ENCODE results near the gene NEK3.

Gene NEK3

GRCh38 chr13:52161181-52161646, 1.8 kb upstream of the NEK3 start:
- in situ Hi-C loops (cut with MboI; ENCODE audit: low sequenced_read_pairs, unreplicated experiment), result no loop called here
- TF ChIP-seq CTCF (IDR thresholded peaks at IDR 0.05; ENCODE audit: borderline replicate concordance, control extremely low read depth, extremely low read depth, insufficient read depth, missing control alignments), result no peak
- no peak for DNase-seq (ENCODE audit: low spot score)

- no peak for DNase-seq (ENCODE audit: low spot score)
- in situ Hi-C loops (cut with MboI; ENCODE audit: low sequenced_read_pairs, unreplicated experiment), result no loop called here
- TF ChIP-seq CTCF (IDR thresholded peaks at IDR 0.05; ENCODE audit: borderline replicate concordance, control extremely low read depth, extremely low read depth, insufficient read depth, missing control alignments), result no peak
Measured at GRCh38 chr13:52160506-52160905, 1.1 kb upstream of the NEK3 start.

- in situ Hi-C loops (cut with MboI; ENCODE audit: low sequenced_read_pairs, unreplicated experiment), result no loop called here
- no peak for TF ChIP-seq CTCF (IDR thresholded peaks at IDR 0.05; ENCODE audit: borderline replicate concordance, control extremely low read depth, extremely low read depth, insufficient read depth, missing control alignments)
- DNase-seq (ENCODE audit: low spot score), result no peak
Measured at GRCh38 chr13:52160053-52160452, 656 bp upstream of the NEK3 start.

GRCh38 chr13:52158629-52159158, 703 bp downstream of the NEK3 start:
- in situ Hi-C loops (cut with MboI; ENCODE audit: low sequenced_read_pairs, unreplicated experiment), result no loop called here
- no peak for DNase-seq (ENCODE audit: low spot score)
- no peak for TF ChIP-seq CTCF (IDR thresholded peaks at IDR 0.05; ENCODE audit: borderline replicate concordance, control extremely low read depth, extremely low read depth, insufficient read depth, missing control alignments)

- no peak for DNase-seq (ENCODE audit: low spot score)
- TF ChIP-seq CTCF (IDR thresholded peaks at IDR 0.05; ENCODE audit: borderline replicate concordance, control extremely low read depth, extremely low read depth, insufficient read depth, missing control alignments), result no peak
- in situ Hi-C loops (cut with MboI; ENCODE audit: low sequenced_read_pairs, unreplicated experiment), result no loop called here
Measured at GRCh38 chr13:52156724-52157261, 2.6 kb downstream of the NEK3 start.

- in situ Hi-C loops (cut with MboI; ENCODE audit: low sequenced_read_pairs, unreplicated experiment), result no loop called here
- TF ChIP-seq CTCF (IDR thresholded peaks at IDR 0.05; ENCODE audit: borderline replicate concordance, control extremely low read depth, extremely low read depth, insufficient read depth, missing control alignments), result no peak
- DNase-seq (ENCODE audit: low spot score), result no peak
Measured at GRCh38 chr13:52155177-52155576, 4.2 kb downstream of the NEK3 start.

Measured in GM13976 (cell line).